Endodermal cell (in vitro differentiated cells): ENCODE data around the gene RGL1. TPM values are rescaled to one million over a fixed set of nuclear protein-coding genes. Genes with fewer than 3 reads are reported as not detected.

ENCODE experiments used
- DNase-seq: peaks from one replicate; pipeline ENCODE4 v3.0.0-alpha.2; 2017
- H3K27ac ChIP-seq: 2 replicates; pipeline ENCODE4 v1.5.1; 2013; ENCODE audit warnings: mild to moderate bottlenecking, low read depth, low read length, moderate library complexity
- H3K27me3 ChIP-seq: 2 replicates; pipeline ENCODE4 v1.6.1; 2013; ENCODE audit warnings: mild to moderate bottlenecking, low read length, moderate library complexity; ENCODE audit not compliant: insufficient read depth, control insufficient read depth, poor library complexity, severe bottlenecking
- H3K36me3 ChIP-seq: 2 replicates; pipeline ENCODE4 v1.7.0; 2013; ENCODE audit warnings: mild to moderate bottlenecking, low read length, moderate library complexity; ENCODE audit not compliant: control insufficient read depth, insufficient read depth
- H3K4me1 ChIP-seq: one replicate; pipeline ENCODE4 v1.7.0; 2013; ENCODE audit warnings: low read length; ENCODE audit not compliant: control insufficient read depth, insufficient read depth
- H3K4me3 ChIP-seq: 2 replicates; pipeline ENCODE4 v1.5.1; 2013; ENCODE audit warnings: mild to moderate bottlenecking, low read length, moderate library complexity
- H3K9ac ChIP-seq: 2 replicates; pipeline ENCODE4 v1.6.1; 2013; ENCODE audit warnings: mild to moderate bottlenecking, low read length, moderate library complexity; ENCODE audit not compliant: poor library complexity, severe bottlenecking; ENCODE audit errors: extremely low read depth
- H3K9me3 ChIP-seq: 2 replicates; pipeline ENCODE4 v1.6.1; 2013; ENCODE audit warnings: mild to moderate bottlenecking, low read length, moderate library complexity; ENCODE audit not compliant: control insufficient read depth
- H3K27ac Mint-ChIP-seq: 2 replicates; pipeline ENCODE4 v1.8.0; 2020; ENCODE audit warnings: mixed read lengths
- H3K27me3 Mint-ChIP-seq: 2 replicates; pipeline ENCODE4 v1.8.0; 2021; ENCODE audit warnings: mild to moderate bottlenecking, mixed read lengths; ENCODE audit not compliant: insufficient read depth
- H3K36me3 Mint-ChIP-seq: 2 replicates; pipeline ENCODE4 v1.8.0; 2020; ENCODE audit warnings: low read depth, mixed read lengths
- H3K4me1 Mint-ChIP-seq: 2 replicates; pipeline ENCODE4 v1.8.0; 2020; ENCODE audit warnings: mixed read lengths
- H3K4me3 Mint-ChIP-seq: 2 replicates; pipeline ENCODE4 v1.8.0; 2020; ENCODE audit warnings: mild to moderate bottlenecking, moderate library complexity, mixed read lengths
- H3K9me3 Mint-ChIP-seq: 2 replicates; pipeline ENCODE4 v1.8.0; 2020; ENCODE audit warnings: mild to moderate bottlenecking, mixed read lengths
- CTCF ChIP-seq: fragments of 200-600 bp; sonication (generic); conservative IDR thresholded peaks from 2 replicates; pipeline ENCODE4 v1.5.0; 2021; ENCODE audit warnings: antibody characterized with exemption, mild to moderate bottlenecking
- WGBS, 2 experiments: methylation state at CpG; one replicate each; pipeline versions ENCODE4 v1.1.5 to v1.1.7; 2013; ENCODE audit warnings: missing lambda C conversion rate in 2 of 2, mixed read lengths in 1 of 2; ENCODE audit not compliant: insufficient coverage in 1 of 2, insufficient read length in 1 of 2; 5-methylcytosine and 5-hydroxymethylcytosine counted together
- total RNA-seq, 2 donors: library from RNA; stranded (reverse); fragmentation: NEBNext Ultra II Directional in 1 of 2; extraction: Animal tissue kit (Norgen Biotek cat#: 25700) in 1 of 2; gene quantifications; 2 replicates in 1 of 2; 3 replicates in 1 of 2; pipeline ENCODE4 v1.2.1, GENCODE V29; 2021

RGL1 gene
- total RNA-seq, 2 donors from 2014 or later, result 0.15 to 2.6 TPM

GRCh38 chr1:183800449-183800848 lies 4.5 kb upstream of the RGL1 start:
- Mint-ChIP-seq H3K27me3 (peaks cover 21% of the 10 kb centered on the region), H3K36me3 (no peaks in the 10 kb centered on the region), H3K27ac (no peak overlapping the region), H3K9me3 (peaks cover 10% of the 10 kb centered on the region), H3K4me3 (no peak overlapping the region), H3K4me1 (peaks cover 2% of the 10 kb centered on the region)
- no peak for DNase-seq
- H3K36me3 ChIP-seq, result no peaks in the 10 kb centered on the region
- H3K4me1 ChIP-seq, result no peaks in the 10 kb centered on the region
- H3K4me3 ChIP-seq, result no peak overlapping the region
- peaks cover 29% of the 10 kb centered on the region for H3K27me3 ChIP-seq
- TF ChIP-seq CTCF, result no peak
- no peak overlapping the region for H3K27ac ChIP-seq
- H3K9me3 ChIP-seq, result peaks cover 4% of the 10 kb centered on the region
- H3K9ac ChIP-seq, result no peak overlapping the region
- WGBS, 2 experiments, result 100% methylated on average over 1 of the region's 1 CpG

- Mint-ChIP-seq H3K36me3 (no peaks in the 10 kb centered on the region), H3K27me3 (peaks cover 30% of the 10 kb centered on the region), H3K4me3 (no peak overlapping the region), H3K27ac (no peak overlapping the region), H3K4me1 (peaks cover 8% of the 10 kb centered on the region), H3K9me3 (peaks cover 10% of the 10 kb centered on the region)
- DNase-seq, result no peak
- Histone ChIP-seq H3K4me1 (no peaks in the 10 kb centered on the region), H3K36me3 (no peaks in the 10 kb centered on the region), H3K27ac (no peak overlapping the region), H3K9me3 (peaks cover 4% of the 10 kb centered on the region), H3K9ac (no peak overlapping the region), H3K4me3 (no peak overlapping the region), H3K27me3 (peaks cover 41% of the 10 kb centered on the region)
- TF ChIP-seq CTCF, result no peak
- WGBS, 2 experiments, result 95 to 96% methylated on average over 2 of the region's 2 CpGs
Observed at GRCh38 chr1:183801649-183802048, 3.3 kb upstream of the RGL1 start.

GRCh38 chr1:183804387-183804786 lies 533 bp upstream of the RGL1 start:
- Mint-ChIP-seq H3K27me3 (peaks cover 48% of the 10 kb centered on the region), H3K27ac (no peak overlapping the region), H3K4me1 (peaks cover 11% of the 10 kb centered on the region), H3K9me3 (peaks cover 10% of the 10 kb centered on the region), H3K36me3 (no peaks in the 10 kb centered on the region), H3K4me3 (peak overlapping the region; percentile 70)
- Histone ChIP-seq H3K4me3 (peak overlapping the region; percentile 91), H3K9me3 (peaks cover 4% of the 10 kb centered on the region), H3K4me1 (no peaks in the 10 kb centered on the region), H3K27ac (peak overlapping the region; percentile 63), H3K36me3 (no peaks in the 10 kb centered on the region), H3K9ac (no peak overlapping the region), H3K27me3 (peaks cover 58% of the 10 kb centered on the region)
- WGBS, 2 experiments, result 26 to 50% methylated on average over 3 to 5 of the region's 5 CpGs
- no peak for TF ChIP-seq CTCF
- peak; percentile 67 for DNase-seq
